ENCODE data around the gene HCFC2.

DNA sequence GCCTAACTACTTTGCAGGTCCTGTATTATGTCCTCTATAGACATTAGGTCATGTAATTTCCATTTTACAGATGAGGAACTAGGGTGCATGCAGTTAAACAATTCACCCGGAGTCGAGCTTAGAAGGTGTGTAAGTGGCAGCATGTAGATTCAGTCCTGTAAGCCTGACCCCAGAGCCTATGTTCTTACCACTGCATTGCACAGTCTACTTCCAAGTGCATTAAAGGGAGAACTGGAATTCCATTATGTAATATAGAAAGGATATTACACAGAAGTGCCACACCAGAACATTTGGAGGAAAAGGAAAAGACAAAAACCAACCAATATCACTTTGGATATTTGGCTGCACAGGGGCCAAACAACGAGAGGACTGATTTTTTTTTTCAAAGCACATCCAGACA is 15.5 kb upstream of the HCFC2 start:
- TF ChIP-seq, protein P1, sequence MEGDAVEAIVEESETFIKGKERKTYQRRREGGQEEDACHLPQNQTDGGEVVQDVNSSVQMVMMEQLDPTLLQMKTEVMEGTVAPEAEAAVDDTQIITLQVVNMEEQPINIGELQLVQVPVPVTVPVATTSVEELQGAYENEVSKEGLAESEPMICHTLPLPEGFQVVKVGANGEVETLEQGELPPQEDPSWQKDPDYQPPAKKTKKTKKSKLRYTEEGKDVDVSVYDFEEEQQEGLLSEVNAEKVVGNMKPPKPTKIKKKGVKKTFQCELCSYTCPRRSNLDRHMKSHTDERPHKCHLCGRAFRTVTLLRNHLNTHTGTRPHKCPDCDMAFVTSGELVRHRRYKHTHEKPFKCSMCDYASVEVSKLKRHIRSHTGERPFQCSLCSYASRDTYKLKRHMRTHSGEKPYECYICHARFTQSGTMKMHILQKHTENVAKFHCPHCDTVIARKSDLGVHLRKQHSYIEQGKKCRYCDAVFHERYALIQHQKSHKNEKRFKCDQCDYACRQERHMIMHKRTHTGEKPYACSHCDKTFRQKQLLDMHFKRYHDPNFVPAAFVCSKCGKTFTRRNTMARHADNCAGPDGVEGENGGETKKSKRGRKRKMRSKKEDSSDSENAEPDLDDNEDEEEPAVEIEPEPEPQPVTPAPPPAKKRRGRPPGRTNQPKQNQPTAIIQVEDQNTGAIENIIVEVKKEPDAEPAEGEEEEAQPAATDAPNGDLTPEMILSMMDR (IDR thresholded peaks at IDR 0.05; ENCODE audit: poor library complexity) = no peak
- TF ChIP-seq EZH2 (IDR thresholded peaks at IDR 0.05; ENCODE audit: borderline replicate concordance) = no peak
